ENCODE data around the gene ABCB11. TPM values are rescaled to one million over a fixed set of nuclear protein-coding genes. Genes with fewer than 3 reads are reported as not detected.
A peak's percentile ranks its signal among the peaks of the same experiment; 100 is the strongest.
"Not testable (repeated sequence)": the region's sequence is repeated elsewhere in the genome, so short reads cannot be mapped to it uniquely, and the experiment has no call there.

ABCB11 gene
- total and polyA plus RNA-seq, 2 donors from 2014 or later, result 0.03 TPM; not detected in 1

GRCh38 chr2:169012812-169013627 is 18.1 kb downstream of the ABCB11 start:
- H3K27me3 ChIP-seq (ENCODE audit: control insufficient read depth, insufficient read depth, low read length), result no peaks in the 10 kb centered on the region
- TF ChIP-seq CTCF (IDR thresholded peaks at IDR 0.05; ENCODE audit: borderline replicate concordance, extremely low read depth, insufficient read depth), result no peak
- DNase-seq, result peak in 1 of 5 donors; percentile 22
- intact Hi-C loops (cut with DNase I), result no loop called here
- H3K9ac ChIP-seq (ENCODE audit: low read length in 3 of 3), result no peak overlapping the region
- no peaks in the 10 kb centered on the region for H3K36me3 ChIP-seq (ENCODE audit: control insufficient read depth in 2 of 3, insufficient read depth in 3 of 3, low read length in 3 of 3)
- H3K4me1 ChIP-seq (ENCODE audit: control insufficient read depth in 2 of 3, insufficient read depth in 2 of 3, low read depth in 1 of 3, low read length in 3 of 3), result no peaks in the 10 kb centered on the region
- H3K4me3 ChIP-seq (ENCODE audit: low read length in 3 of 3), result no peak overlapping the region
- FAIRE-seq, result no peak
- H3K27ac ChIP-seq (ENCODE audit: low read depth in 2 of 2, low read length in 2 of 2), result no peak overlapping the region
- no peaks in the 10 kb centered on the region for H3K9me3 ChIP-seq (ENCODE audit: control insufficient read depth in 2 of 3, insufficient read depth in 1 of 3, low read length in 3 of 3)

GRCh38 chr2:169012191-169012792 is 18.8 kb downstream of the ABCB11 start:
- H3K36me3 ChIP-seq (ENCODE audit: control insufficient read depth in 2 of 3, insufficient read depth in 3 of 3, low read length in 3 of 3); H3K27ac ChIP-seq (ENCODE audit: low read depth in 2 of 2, low read length in 2 of 2); H3K4me3 ChIP-seq (ENCODE audit: low read length in 3 of 3); FAIRE-seq; H3K4me1 ChIP-seq (ENCODE audit: control insufficient read depth in 2 of 3, insufficient read depth in 2 of 3, low read depth in 1 of 3, low read length in 3 of 3); H3K9ac ChIP-seq (ENCODE audit: low read length in 3 of 3); intact Hi-C loops (cut with DNase I); H3K9me3 ChIP-seq (ENCODE audit: control insufficient read depth in 2 of 3, insufficient read depth in 1 of 3, low read length in 3 of 3); DNase-seq; H3K27me3 ChIP-seq (ENCODE audit: control insufficient read depth, insufficient read depth, low read length): not testable (repeated sequence)

- H3K4me3 ChIP-seq (ENCODE audit: low read length in 3 of 3), result no peak overlapping the region
- H3K9ac ChIP-seq (ENCODE audit: low read length in 3 of 3), result no peak overlapping the region
- intact Hi-C loops (cut with DNase I), result no loop called here
- H3K9me3 ChIP-seq (ENCODE audit: control insufficient read depth in 2 of 3, insufficient read depth in 1 of 3, low read length in 3 of 3), result no peaks in the 10 kb centered on the region
- FAIRE-seq, result no peak
- H3K36me3 ChIP-seq (ENCODE audit: control insufficient read depth in 2 of 3, insufficient read depth in 3 of 3, low read length in 3 of 3), result no peaks in the 10 kb centered on the region
- H3K27me3 ChIP-seq (ENCODE audit: control insufficient read depth, insufficient read depth, low read length), result no peaks in the 10 kb centered on the region
- no peak overlapping the region for H3K27ac ChIP-seq (ENCODE audit: low read depth in 2 of 2, low read length in 2 of 2)
- H3K4me1 ChIP-seq (ENCODE audit: control insufficient read depth in 2 of 3, insufficient read depth in 2 of 3, low read depth in 1 of 3, low read length in 3 of 3), result no peaks in the 10 kb centered on the region
- no peak for TF ChIP-seq CTCF (IDR thresholded peaks at IDR 0.05; ENCODE audit: borderline replicate concordance, extremely low read depth, insufficient read depth)
- no peak for DNase-seq
Measured at GRCh38 chr2:169011698-169012097, 19.4 kb downstream of the ABCB11 start.

DNA sequence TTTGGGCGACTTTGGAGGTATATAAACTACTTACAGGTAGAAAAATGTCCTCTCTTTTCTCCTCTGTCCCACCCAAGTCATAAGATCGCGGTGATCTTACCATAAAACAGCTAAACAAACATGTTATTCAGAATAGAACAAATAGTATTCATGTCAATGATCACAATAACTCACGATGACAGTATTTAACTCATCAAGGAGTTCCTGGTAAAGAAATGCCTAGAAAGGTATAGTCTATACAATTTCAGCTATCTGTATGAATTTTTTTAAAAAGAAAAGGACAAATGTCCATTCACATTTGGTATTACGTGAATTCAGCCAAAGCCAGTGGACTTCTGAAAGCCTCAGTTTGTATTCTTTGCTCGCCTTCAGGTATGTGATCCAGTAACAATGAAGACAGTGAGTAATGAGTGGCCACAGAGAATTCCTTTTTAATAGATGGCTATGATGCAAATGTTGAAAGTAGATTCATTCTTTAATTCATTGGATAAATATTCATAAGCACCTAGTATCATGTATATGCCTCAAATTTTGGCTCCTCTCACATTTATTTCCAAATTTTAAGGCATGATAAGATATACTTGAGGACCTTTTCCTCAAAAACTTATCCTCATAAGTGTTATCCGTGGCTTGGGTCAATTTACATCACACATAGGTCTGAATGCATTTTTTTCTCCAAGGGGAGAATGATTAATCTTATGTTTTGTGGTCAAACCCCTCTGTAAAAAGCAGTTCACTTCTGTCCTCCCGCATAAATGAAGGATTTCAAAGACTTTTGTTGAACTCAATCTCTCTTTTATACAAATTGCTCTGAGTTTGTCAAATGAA is 20.3 kb downstream of the ABCB11 start:
- FAIRE-seq, result no peak
- H3K4me1 ChIP-seq (ENCODE audit: control insufficient read depth in 2 of 3, insufficient read depth in 2 of 3, low read depth in 1 of 3, low read length in 3 of 3), result no peaks in the 10 kb centered on the region
- no peaks in the 10 kb centered on the region for H3K27me3 ChIP-seq (ENCODE audit: control insufficient read depth, insufficient read depth, low read length)
- H3K9me3 ChIP-seq (ENCODE audit: control insufficient read depth in 2 of 3, insufficient read depth in 1 of 3, low read length in 3 of 3), result no peaks in the 10 kb centered on the region
- intact Hi-C loops (cut with DNase I), result no loop called here
- no peak overlapping the region for H3K4me3 ChIP-seq (ENCODE audit: low read length in 3 of 3)
- TF ChIP-seq CTCF (IDR thresholded peaks at IDR 0.05; ENCODE audit: borderline replicate concordance, extremely low read depth, insufficient read depth), result no peak
- H3K9ac ChIP-seq (ENCODE audit: low read length in 3 of 3), result no peak overlapping the region
- no peaks in the 10 kb centered on the region for H3K36me3 ChIP-seq (ENCODE audit: control insufficient read depth in 2 of 3, insufficient read depth in 3 of 3, low read length in 3 of 3)
- DNase-seq, result no peak
- H3K27ac ChIP-seq (ENCODE audit: low read depth in 2 of 2, low read length in 2 of 2), result no peak overlapping the region

All from kidney (tissue), 14 donors.